Measurements from ENCODE around the gene RC3H1. TPM values are rescaled to one million over a fixed set of nuclear protein-coding genes. Genes with fewer than 3 reads are reported as not detected.
"Not testable (repeated sequence)": the region's sequence is repeated elsewhere in the genome, so short reads cannot be mapped to it uniquely, and the experiment has no call there.

Gene RC3H1
- total RNA-seq, 4 donors from 2014 or later: 26.2 to 37.3 (median 31.1) TPM

DNA sequence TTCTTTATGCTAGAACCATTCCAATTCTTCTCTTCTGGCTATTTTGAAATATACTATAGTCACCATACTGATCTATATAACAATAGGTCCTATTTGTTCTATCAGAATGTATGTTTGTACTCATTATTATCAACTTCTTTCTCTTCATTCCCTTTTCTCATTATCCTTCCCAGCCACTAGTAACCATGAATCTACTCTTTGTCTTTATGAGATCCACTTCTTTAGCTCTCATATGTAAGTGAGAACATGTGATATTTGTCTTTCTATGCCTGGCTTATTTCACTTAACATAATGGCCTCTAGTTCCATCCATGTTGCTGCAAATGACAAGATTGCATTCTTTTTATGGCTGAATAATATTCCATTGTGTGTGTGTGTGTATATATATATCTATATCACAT, 31.7 kb upstream of the RC3H1 start:
- no peak overlapping the region for H3K4me3 ChIP-seq
- H3K4me1 ChIP-seq: no peaks in the 10 kb centered on the region
- no peaks in the 10 kb centered on the region for H3K9me3 ChIP-seq
- no peaks in the 10 kb centered on the region for H3K36me3 ChIP-seq
- H3K27me3 ChIP-seq: no peaks in the 10 kb centered on the region
- no peak for TF ChIP-seq POLR2A (IDR thresholded peaks at IDR 0.05)
- TF ChIP-seq, protein P1, sequence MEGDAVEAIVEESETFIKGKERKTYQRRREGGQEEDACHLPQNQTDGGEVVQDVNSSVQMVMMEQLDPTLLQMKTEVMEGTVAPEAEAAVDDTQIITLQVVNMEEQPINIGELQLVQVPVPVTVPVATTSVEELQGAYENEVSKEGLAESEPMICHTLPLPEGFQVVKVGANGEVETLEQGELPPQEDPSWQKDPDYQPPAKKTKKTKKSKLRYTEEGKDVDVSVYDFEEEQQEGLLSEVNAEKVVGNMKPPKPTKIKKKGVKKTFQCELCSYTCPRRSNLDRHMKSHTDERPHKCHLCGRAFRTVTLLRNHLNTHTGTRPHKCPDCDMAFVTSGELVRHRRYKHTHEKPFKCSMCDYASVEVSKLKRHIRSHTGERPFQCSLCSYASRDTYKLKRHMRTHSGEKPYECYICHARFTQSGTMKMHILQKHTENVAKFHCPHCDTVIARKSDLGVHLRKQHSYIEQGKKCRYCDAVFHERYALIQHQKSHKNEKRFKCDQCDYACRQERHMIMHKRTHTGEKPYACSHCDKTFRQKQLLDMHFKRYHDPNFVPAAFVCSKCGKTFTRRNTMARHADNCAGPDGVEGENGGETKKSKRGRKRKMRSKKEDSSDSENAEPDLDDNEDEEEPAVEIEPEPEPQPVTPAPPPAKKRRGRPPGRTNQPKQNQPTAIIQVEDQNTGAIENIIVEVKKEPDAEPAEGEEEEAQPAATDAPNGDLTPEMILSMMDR (IDR thresholded peaks at IDR 0.05): no peak
- DNase-seq: no peak
- H3K27ac ChIP-seq: no peak overlapping the region

DNA sequence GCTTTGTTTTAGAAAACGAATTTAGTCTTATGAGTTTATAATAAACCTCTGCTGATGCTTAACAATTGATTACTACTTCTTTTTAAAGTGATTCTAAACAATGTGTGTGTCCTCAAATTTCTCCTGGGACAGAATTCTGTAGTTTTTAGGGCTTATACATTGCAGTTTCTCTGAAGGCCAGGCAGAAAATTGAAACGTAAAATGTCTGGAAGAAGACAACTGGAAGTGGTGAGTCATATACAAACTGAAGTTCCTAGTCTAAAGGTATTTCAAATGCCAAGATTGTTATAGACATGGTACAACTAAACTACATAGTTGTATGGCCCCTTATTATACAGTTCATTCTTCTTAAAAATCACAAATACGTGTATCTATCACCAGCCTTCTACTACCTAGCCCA, 30.5 kb upstream of the RC3H1 start:
- Histone ChIP-seq H3K27me3 (no peaks in the 10 kb centered on the region), H3K27ac (no peak overlapping the region), H3K4me3 (no peak overlapping the region), H3K36me3 (no peaks in the 10 kb centered on the region), H3K4me1 (no peaks in the 10 kb centered on the region), H3K9me3 (no peaks in the 10 kb centered on the region)
- no peak for TF ChIP-seq POLR2A (IDR thresholded peaks at IDR 0.05)
- TF ChIP-seq, protein P1 (IDR thresholded peaks at IDR 0.05): no peak
- no peak for DNase-seq

DNA sequence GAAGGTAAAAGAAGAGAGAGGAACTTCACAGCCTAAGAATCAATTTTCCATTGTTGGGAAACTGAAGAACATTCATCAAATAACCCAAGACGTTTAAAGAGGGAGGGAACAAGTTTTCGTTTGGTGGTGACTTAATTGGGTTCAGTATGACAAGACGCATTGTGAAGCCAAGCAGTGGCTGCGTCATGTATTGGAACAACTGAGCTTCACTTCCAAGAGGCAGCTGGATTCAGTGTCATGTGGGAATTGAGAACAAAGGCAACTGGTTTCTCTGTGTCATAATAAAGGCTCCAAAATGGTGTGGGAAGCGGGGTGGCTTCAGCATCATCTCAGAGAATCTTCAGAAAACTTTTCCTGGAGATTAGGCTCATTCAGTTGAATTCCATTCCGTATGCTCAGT, 29.8 kb upstream of the RC3H1 start:
- Histone ChIP-seq H3K27ac (no peak overlapping the region), H3K27me3 (no peaks in the 10 kb centered on the region), H3K36me3 (no peaks in the 10 kb centered on the region), H3K4me3 (no peak overlapping the region), H3K9me3 (no peaks in the 10 kb centered on the region), H3K4me1 (no peaks in the 10 kb centered on the region)
- DNase-seq: no peak
- no peak for TF ChIP-seq POLR2A (IDR thresholded peaks at IDR 0.05)
- TF ChIP-seq, protein P1 (IDR thresholded peaks at IDR 0.05): no peak

DNA sequence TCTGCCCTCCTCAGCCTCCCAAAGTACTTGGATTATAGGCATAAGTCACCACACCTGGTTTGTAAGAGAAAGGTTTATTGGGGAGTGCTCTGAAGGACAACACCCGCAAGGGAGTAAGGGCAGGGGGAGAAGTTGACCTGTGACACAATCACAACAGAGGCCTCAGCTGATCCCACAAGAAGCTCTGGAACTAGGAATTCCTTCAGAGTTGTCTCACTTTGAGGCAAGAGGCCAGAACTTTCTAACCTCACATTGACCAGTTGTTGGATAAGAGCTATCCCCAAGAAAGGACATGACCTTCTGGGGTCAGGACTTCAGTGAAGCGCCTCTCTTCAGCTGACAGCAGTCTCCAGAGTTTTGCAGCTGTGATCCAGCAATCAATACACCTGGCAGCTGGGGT, 27.4 kb upstream of the RC3H1 start:
- no peaks in the 10 kb centered on the region for H3K9me3 ChIP-seq
- no peak overlapping the region for H3K27ac ChIP-seq
- H3K27me3 ChIP-seq: no peaks in the 10 kb centered on the region
- no peak overlapping the region for H3K4me3 ChIP-seq
- H3K4me1 ChIP-seq: no peaks in the 10 kb centered on the region
- TF ChIP-seq, protein P1 (IDR thresholded peaks at IDR 0.05): no peak
- TF ChIP-seq POLR2A (IDR thresholded peaks at IDR 0.05): no peak
- no peak for DNase-seq
- H3K36me3 ChIP-seq: no peaks in the 10 kb centered on the region

DNA sequence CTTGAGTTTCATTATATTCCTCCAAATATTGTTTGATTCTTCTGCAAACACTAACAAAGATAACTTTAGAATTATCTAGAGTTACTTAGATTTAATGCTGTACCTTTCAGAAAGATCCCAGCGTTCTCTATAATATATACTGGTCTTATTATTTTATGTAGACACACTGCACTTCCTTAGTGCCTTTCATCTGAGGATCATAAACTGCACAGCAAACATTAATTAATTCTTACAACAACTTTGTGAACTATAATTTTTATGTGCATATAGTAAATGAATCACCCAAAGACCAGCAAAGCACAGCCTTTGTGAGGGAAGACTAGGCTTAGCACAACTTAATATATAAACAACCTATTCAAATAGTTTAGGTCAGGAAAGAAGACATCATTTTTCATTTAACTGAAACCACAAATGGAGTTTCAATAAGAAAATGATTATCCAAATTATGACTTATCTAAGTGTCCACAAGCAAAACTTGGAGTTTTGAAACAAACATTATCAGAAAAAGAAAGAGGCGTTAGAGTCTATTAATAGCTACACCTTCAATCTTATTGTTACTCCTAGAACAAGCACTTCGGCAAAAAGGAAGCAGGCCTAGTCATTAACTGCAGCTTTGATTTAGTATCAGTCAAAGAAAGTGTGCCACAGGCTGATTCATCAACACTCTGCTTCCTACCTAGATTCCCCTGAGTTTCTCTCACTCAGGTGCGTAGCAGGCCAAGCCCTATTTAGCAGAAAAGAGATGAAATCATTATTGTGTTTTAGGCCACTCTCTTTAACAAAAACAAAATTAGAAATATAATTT, 22.5 kb upstream of the RC3H1 start:
- no peaks in the 10 kb centered on the region for H3K36me3 ChIP-seq
- H3K4me1 ChIP-seq: no peaks in the 10 kb centered on the region
- H3K27me3 ChIP-seq: no peaks in the 10 kb centered on the region
- DNase-seq: no peak
- H3K4me3 ChIP-seq: no peak overlapping the region
- no peaks in the 10 kb centered on the region for H3K9me3 ChIP-seq
- no peak for TF ChIP-seq POLR2A (IDR thresholded peaks at IDR 0.05)
- TF ChIP-seq, protein P1 (IDR thresholded peaks at IDR 0.05): no peak
- H3K27ac ChIP-seq: peak overlapping the region in 1 of 4 donors; percentile 38

DNA sequence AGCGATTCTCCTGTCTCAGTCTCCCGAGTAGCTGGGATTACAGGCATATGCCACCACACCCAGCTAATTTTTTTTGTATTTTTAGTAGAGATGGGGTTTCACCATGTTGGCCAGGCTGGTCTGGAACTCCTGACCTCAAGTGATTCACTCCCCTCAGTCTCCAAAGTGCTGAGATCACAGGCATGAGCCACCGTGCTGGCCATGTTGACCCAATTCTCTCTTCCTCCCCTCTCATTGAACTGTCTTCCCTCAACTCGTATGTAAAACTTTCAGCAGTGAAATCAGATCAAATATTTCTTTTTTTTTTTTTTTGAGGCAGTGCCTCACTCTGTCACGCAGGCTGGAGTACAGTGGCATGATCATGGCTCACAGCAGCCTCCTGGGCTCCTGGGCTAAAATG, 20.4 kb upstream of the RC3H1 start:
- H3K9me3 ChIP-seq, DNase-seq, H3K36me3 ChIP-seq, H3K4me1 ChIP-seq, H3K27me3 ChIP-seq, H3K4me3 ChIP-seq, H3K27ac ChIP-seq: not testable (repeated sequence)

All from Peyer's patch (tissue), 4 donors.